Natural killer cell (primary cell): ENCODE results near the gene SLC25A13. TPM values are rescaled to one million over a fixed set of nuclear protein-coding genes. Genes with fewer than 3 reads are reported as not detected.
A peak's percentile ranks its signal among the peaks of the same experiment; 100 is the strongest.

Experiments
- ATAC-seq, 3 donors: fragments of 150-1000 bp in 2 of 3; fragments of 200-7000 bp in 1 of 3; cut with Tn5 transposase; 1 replicate in 1 of 3; 2 replicates in 2 of 3; pipeline ENCODE4 v1.10.0; 2021; ENCODE audit warnings: mild to moderate bottlenecking in 2 of 3, moderate library complexity in 2 of 3
- DNase-seq, 2 donors: peaks; one replicate each; pipeline versions ENCODE4 v3.0.0 to v3.0.0-alpha.2; 2013 to 2021; ENCODE audit warnings: mixed read lengths in 1 of 2
- H3K27ac ChIP-seq: one replicate; pipeline ENCODE4 v1.5.1; 2013; ENCODE audit warnings: mild to moderate bottlenecking, low read length
- H3K27me3 ChIP-seq: one replicate; pipeline ENCODE4 v1.6.1; 2013; ENCODE audit warnings: low read length; ENCODE audit not compliant: control insufficient read depth, insufficient read depth
- H3K36me3 ChIP-seq: one replicate; pipeline ENCODE4 v1.6.1; 2013; ENCODE audit warnings: low read length; ENCODE audit not compliant: control insufficient read depth, insufficient read depth
- H3K4me1 ChIP-seq: one replicate; pipeline ENCODE4 v1.6.1; 2013; ENCODE audit warnings: low read length; ENCODE audit not compliant: control insufficient read depth, insufficient read depth
- H3K4me3 ChIP-seq: one replicate; pipeline ENCODE4 v1.5.1; 2013; ENCODE audit warnings: low read length
- H3K9me3 ChIP-seq: one replicate; pipeline ENCODE4 v1.6.1; 2013; ENCODE audit warnings: low read length; ENCODE audit not compliant: control insufficient read depth, insufficient read depth
- H3K27ac Mint-ChIP-seq, 2 donors: one replicate each; pipeline ENCODE4 v1.8.0; 2022; ENCODE audit warnings: mild to moderate bottlenecking in 2 of 2, mixed read lengths in 2 of 2, moderate library complexity in 1 of 2
- H3K27me3 Mint-ChIP-seq, 2 donors: one replicate each; pipeline ENCODE4 v1.8.0; 2022; ENCODE audit warnings: low read depth in 2 of 2, mixed read lengths in 2 of 2
- H3K36me3 Mint-ChIP-seq: one replicate; pipeline ENCODE4 v1.8.0; 2022; ENCODE audit warnings: mixed read lengths
- H3K4me1 Mint-ChIP-seq, 2 donors: one replicate each; pipeline ENCODE4 v1.8.0; 2022; ENCODE audit warnings: mixed read lengths in 2 of 2
- H3K4me3 Mint-ChIP-seq: one replicate; pipeline ENCODE4 v1.8.0; 2022; ENCODE audit warnings: mild to moderate bottlenecking, moderate library complexity, mixed read lengths
- H3K9me3 Mint-ChIP-seq, 2 donors: one replicate each; pipeline ENCODE4 v1.8.0; 2022; ENCODE audit warnings: mixed read lengths in 2 of 2
- WGBS: methylation state at CpG from one replicate; pipeline ENCODE4 v1.1.7; 2013; ENCODE audit warnings: missing lambda C conversion rate; ENCODE audit not compliant: insufficient coverage; 5-methylcytosine and 5-hydroxymethylcytosine counted together
- intact Hi-C: fragments of 100-400 bp; cut with micrococcal nuclease; formaldehyde crosslinking; loops from one replicate; pipeline ENCODE4 v1.14.2; 2022
- total RNA-seq, 4 donors: library from RNA; stranded (reverse); fragments of 120-200 nt in 1 of 4; gene quantifications; one replicate each; pipeline versions ENCODE4 v1.2.3 to v1.2.4, GENCODE V29; 2013 to 2022
- TF ChIP-seq, protein P1 (sequence below): fragments of 200-600 bp; IDR thresholded peaks from one replicate; pipeline ENCODE4 v1.8.0; 2022; ENCODE audit warnings: antibody characterized with exemption

The SLC25A13 gene
- total RNA-seq, 3 donors from 2014 or later (not counting 1 experiment from before 2014, with no cell fraction given): 16.9 to 20.8 (median 20.5) TPM

DNA sequence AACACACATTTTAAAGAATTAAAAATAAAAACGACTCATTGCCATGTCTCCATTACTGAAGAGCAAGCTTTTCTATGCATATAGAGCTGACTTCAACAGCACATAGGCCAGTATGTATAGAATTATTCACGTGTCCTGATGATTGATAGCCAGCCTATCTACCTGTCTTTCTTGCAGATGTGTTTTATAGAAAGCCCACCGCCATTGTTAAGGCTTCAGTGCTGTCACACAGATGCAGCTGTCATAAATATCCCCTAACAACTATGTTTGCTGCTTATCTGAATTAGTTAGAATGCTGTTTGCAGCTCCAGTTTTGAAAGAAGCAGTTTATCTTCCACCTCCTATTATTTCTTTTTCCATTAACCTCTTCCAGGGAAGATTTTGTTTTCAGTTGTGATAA lies 235.9 kb downstream of the SLC25A13 start:
- intact Hi-C loops: no loop called here
- H3K27me3 ChIP-seq: peaks cover 5% of the 10 kb centered on the region
- TF ChIP-seq, protein P1, sequence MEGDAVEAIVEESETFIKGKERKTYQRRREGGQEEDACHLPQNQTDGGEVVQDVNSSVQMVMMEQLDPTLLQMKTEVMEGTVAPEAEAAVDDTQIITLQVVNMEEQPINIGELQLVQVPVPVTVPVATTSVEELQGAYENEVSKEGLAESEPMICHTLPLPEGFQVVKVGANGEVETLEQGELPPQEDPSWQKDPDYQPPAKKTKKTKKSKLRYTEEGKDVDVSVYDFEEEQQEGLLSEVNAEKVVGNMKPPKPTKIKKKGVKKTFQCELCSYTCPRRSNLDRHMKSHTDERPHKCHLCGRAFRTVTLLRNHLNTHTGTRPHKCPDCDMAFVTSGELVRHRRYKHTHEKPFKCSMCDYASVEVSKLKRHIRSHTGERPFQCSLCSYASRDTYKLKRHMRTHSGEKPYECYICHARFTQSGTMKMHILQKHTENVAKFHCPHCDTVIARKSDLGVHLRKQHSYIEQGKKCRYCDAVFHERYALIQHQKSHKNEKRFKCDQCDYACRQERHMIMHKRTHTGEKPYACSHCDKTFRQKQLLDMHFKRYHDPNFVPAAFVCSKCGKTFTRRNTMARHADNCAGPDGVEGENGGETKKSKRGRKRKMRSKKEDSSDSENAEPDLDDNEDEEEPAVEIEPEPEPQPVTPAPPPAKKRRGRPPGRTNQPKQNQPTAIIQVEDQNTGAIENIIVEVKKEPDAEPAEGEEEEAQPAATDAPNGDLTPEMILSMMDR: no peak
- no peak for ATAC-seq
- H3K9me3 ChIP-seq: no peaks in the 10 kb centered on the region
- H3K4me1 ChIP-seq: no peaks in the 10 kb centered on the region
- H3K4me3 ChIP-seq: no peak overlapping the region
- H3K27me3 Mint-ChIP-seq: peaks cover 3 to 16% of the 10 kb centered on the region in 2 donors
- H3K9me3 Mint-ChIP-seq: no peaks in the 10 kb centered on the region
- no peak overlapping the region for H3K4me3 Mint-ChIP-seq
- H3K27ac Mint-ChIP-seq: no peak overlapping the region
- H3K36me3 ChIP-seq: no peaks in the 10 kb centered on the region
- DNase-seq: no peak
- H3K36me3 Mint-ChIP-seq: no peaks in the 10 kb centered on the region
- 94% methylated on average over 2 of the region's 3 CpGs for WGBS
- H3K4me1 Mint-ChIP-seq: no peaks in the 10 kb centered on the region
- H3K27ac ChIP-seq: no peak overlapping the region

DNA sequence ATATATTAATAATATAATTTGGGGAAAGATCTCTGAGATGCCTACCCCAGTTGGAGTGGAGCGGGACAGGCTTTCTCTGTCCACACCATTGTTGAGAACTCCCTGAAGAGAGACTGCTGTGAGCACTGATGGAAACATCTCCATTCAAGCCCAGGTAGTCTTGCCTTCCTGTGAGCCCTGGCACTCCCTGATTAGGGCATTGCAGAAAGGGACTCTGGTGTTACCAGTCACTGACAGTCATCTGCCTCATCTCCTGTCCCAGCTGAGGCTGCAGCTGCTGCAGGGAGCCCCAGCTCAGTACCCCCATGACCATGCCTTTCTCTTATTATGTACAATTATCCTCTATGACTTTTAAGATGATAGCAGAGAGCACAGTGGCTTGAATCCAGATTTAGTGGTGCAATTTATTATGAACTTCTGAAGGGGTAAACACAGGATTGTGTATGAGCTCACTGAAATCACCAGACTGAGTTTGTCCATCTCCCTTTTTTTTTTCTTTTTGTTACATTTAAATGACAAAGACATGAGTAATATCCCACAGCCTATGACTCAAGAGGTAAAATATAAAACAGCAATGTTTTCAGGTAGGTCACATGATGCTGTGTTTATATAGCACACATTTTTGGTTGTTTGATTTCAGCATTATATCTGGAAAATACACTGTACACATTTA lies 236.9 kb downstream of the SLC25A13 start:
- Histone ChIP-seq H3K4me1 (no peaks in the 10 kb centered on the region), H3K27ac (no peak overlapping the region), H3K9me3 (no peaks in the 10 kb centered on the region), H3K4me3 (no peak overlapping the region), H3K36me3 (no peaks in the 10 kb centered on the region), H3K27me3 (peaks cover 8% of the 10 kb centered on the region)
- ATAC-seq: no peak
- no peaks in the 10 kb centered on the region for H3K9me3 Mint-ChIP-seq
- intact Hi-C loops: no loop called here
- H3K27ac Mint-ChIP-seq: no peak overlapping the region
- H3K4me1 Mint-ChIP-seq: no peaks in the 10 kb centered on the region
- no peaks in the 10 kb centered on the region for H3K36me3 Mint-ChIP-seq
- WGBS: 100% methylated on average over 1 of the region's 1 CpG
- DNase-seq: no peak
- H3K4me3 Mint-ChIP-seq: no peak overlapping the region
- peaks cover 5 to 11% of the 10 kb centered on the region in 2 donors for H3K27me3 Mint-ChIP-seq
- TF ChIP-seq, protein P1: no peak

DNA sequence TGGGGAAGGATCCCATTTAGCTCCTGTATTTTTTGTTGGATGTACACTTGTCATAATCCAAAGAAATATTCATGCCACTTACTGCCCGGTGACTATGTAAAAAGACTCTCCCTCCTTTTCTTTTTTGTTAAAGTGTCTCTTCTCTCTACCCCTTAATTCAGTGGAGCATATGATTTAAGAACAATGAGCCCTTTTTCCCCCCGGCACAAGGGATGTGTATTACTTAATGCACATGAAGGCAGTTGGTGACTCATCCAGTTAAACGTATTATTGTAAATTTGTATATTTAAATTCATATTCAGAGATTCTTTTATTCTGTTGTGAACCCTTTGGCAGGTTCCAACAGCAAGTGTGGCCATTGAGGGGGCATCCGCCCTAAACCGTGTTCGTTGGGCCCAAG lies 241.9 kb downstream of the SLC25A13 start:
- peaks cover 10% of the 10 kb centered on the region for H3K4me1 ChIP-seq
- Mint-ChIP-seq H3K27ac (no peak overlapping the region), H3K4me3 (no peak overlapping the region), H3K9me3 (no peaks in the 10 kb centered on the region), H3K27me3 (peaks cover 22 to 44% of the 10 kb centered on the region in 2 donors), H3K4me1 (peaks cover 10 to 11% of the 10 kb centered on the region in 2 donors), H3K36me3 (no peaks in the 10 kb centered on the region)
- H3K36me3 ChIP-seq: no peaks in the 10 kb centered on the region
- WGBS: 96% methylated on average over 4 of the region's 6 CpGs
- TF ChIP-seq, protein P1: no peak
- no peak overlapping the region for H3K27ac ChIP-seq
- H3K27me3 ChIP-seq: peaks cover 16% of the 10 kb centered on the region
- intact Hi-C loops: no loop called here
- ATAC-seq (no peak), DNase-seq (no peak)
- H3K9me3 ChIP-seq: no peaks in the 10 kb centered on the region
- H3K4me3 ChIP-seq: no peak overlapping the region

DNA sequence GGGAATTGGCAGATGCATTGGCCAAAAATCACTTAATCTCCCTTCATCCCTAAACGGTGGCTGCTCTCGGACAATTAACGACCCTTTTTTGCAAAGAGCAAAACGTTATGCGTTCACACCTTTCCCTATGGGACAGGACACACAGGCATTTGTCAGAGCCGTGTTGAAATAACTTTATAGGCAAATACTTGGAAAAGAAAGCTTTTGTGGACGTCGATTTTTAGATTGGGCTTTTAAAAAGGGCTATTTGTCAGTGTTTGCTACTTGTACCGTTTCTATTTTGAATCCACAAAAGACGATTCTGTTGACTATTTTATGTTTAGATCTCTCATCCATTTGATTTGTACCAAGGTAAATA lies 245.6 kb downstream of the SLC25A13 start:
- intact Hi-C loops: no loop called here
- Histone ChIP-seq H3K27me3 (peaks cover 16% of the 10 kb centered on the region), H3K4me3 (no peak overlapping the region), H3K9me3 (no peaks in the 10 kb centered on the region), H3K36me3 (no peaks in the 10 kb centered on the region), H3K4me1 (peaks cover 10% of the 10 kb centered on the region), H3K27ac (no peak overlapping the region)
- H3K27me3 Mint-ChIP-seq: peaks cover 24 to 44% of the 10 kb centered on the region in 2 donors
- ATAC-seq (no peak), DNase-seq (peak in 1 of 2 donors; percentile 2)
- H3K36me3 Mint-ChIP-seq: no peaks in the 10 kb centered on the region
- TF ChIP-seq, protein P1: no peak
- WGBS: 24% methylated on average over 9 of the region's 10 CpGs
- peak overlapping the region; percentile 82 for H3K4me3 Mint-ChIP-seq
- H3K9me3 Mint-ChIP-seq: no peaks in the 10 kb centered on the region
- H3K4me1 Mint-ChIP-seq: peaks cover 10 to 11% of the 10 kb centered on the region in 2 donors
- H3K27ac Mint-ChIP-seq: no peak overlapping the region
